Progenitor cell of endocrine pancreas (in vitro differentiated cells): Measurements from ENCODE around the gene KSR1. TPM values are rescaled to one million over a fixed set of nuclear protein-coding genes. Genes with fewer than 3 reads are reported as not detected.

ENCODE experiments used
- DNase-seq: peaks from one replicate; pipeline ENCODE4 v3.0.0; 2021; ENCODE audit warnings: low spot score; ENCODE audit not compliant: unreplicated experiment
- H3K27ac Mint-ChIP-seq: 2 replicates; pipeline ENCODE4 v1.8.0; 2021; ENCODE audit warnings: mild to moderate bottlenecking, moderate library complexity, mixed read lengths
- H3K27me3 Mint-ChIP-seq: 2 replicates; pipeline ENCODE4 v1.8.0; 2021; ENCODE audit warnings: mixed read lengths
- H3K36me3 Mint-ChIP-seq: 2 replicates; pipeline ENCODE4 v1.8.0; 2022; ENCODE audit warnings: mixed read lengths; ENCODE audit not compliant: insufficient read depth
- H3K4me1 Mint-ChIP-seq: 2 replicates; pipeline ENCODE4 v1.8.0; 2021; ENCODE audit warnings: low read depth, mixed read lengths
- H3K4me3 Mint-ChIP-seq: 2 replicates; pipeline ENCODE4 v1.8.0; 2021; ENCODE audit warnings: low read depth, mild to moderate bottlenecking, moderate library complexity, mixed read lengths
- H3K9me3 Mint-ChIP-seq: 2 replicates; pipeline ENCODE4 v1.8.0; 2021; ENCODE audit warnings: low read depth, mixed read lengths
- total RNA-seq: library from RNA; stranded (reverse); gene quantifications from 2 replicates; pipeline ENCODE4 v1.2.1, GENCODE V29; 2021
- TF ChIP-seq, protein P1 (sequence below): fragments of 200-600 bp; sonication (generic); IDR thresholded peaks from one replicate; pipeline ENCODE4 v1.5.0; 2021; ENCODE audit warnings: antibody characterized with exemption, mild to moderate bottlenecking; ENCODE audit not compliant: unreplicated experiment

KSR1 gene
- total RNA-seq, 1 donor from 2014 or later = 70.1 TPM

DNA sequence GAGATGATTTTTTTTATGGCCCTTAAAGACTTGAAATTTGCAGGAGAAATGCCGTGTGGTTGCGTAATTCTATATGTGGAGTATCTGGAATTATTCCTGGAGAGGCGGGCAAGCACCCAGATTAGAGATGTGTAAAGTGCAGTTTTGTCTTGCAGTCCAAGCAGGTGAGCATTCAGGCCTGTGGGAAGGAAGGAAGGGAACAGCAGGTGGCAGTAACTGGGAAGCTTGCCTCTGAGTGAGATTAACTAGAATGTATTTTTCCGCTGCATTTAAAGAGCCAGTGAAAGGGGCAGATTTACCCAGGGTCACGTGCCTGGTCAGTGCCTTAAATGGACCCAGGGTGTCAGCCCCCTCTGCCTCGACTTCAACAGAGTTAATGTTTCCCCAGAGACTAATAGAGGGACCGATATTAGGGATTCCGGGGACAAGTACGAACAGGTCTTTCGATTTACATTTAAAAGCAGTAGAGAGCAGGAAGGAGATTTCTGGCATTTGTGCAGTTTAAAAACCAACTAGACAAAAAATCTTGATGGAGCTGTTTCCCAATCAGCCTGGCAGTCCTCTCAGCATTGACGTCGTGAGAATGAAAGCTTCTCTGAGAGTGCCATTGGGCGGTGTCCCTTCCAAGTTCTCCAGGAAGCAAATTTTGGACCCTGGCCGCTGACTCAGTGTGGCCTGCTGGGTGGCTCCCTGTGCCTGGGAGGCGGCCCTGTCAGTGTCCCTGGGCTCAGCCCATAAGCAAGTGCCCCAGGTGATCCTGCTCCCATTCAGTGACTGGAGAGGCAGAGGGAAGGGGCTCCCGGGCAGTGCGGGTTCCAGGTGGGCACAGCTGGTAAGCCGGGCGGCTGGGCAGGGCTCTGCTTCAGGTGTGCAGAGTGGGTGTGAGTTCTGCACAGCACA is 38.2 kb downstream of the KSR1 start:
- DNase-seq = peak; percentile 34
- H3K27ac Mint-ChIP-seq = peak overlapping the region; percentile 99
- peak overlapping the region; percentile 65 for H3K4me3 Mint-ChIP-seq

DNA sequence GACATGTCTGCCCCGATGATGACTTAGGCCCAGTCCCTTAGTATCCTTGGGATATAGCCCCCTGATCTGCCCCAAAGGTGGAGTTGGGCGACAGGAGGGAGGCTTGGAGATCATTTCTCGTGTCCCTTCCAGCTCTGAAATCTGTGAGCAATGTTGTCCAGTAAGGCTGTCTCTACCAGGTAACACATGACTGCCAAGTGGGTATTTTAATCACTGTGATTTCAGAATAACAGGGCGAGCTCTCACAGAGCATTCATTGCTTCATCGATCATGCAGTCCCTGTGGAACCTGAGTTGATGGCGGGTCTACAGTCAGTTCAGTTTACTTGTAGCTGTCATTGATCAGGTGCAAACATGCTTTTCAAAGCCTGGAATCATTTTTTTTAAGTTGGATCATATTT is 39.2 kb downstream of the KSR1 start:
- peaks cover 69% of the 10 kb centered on the region for H3K4me1 Mint-ChIP-seq
- TF ChIP-seq, protein P1, sequence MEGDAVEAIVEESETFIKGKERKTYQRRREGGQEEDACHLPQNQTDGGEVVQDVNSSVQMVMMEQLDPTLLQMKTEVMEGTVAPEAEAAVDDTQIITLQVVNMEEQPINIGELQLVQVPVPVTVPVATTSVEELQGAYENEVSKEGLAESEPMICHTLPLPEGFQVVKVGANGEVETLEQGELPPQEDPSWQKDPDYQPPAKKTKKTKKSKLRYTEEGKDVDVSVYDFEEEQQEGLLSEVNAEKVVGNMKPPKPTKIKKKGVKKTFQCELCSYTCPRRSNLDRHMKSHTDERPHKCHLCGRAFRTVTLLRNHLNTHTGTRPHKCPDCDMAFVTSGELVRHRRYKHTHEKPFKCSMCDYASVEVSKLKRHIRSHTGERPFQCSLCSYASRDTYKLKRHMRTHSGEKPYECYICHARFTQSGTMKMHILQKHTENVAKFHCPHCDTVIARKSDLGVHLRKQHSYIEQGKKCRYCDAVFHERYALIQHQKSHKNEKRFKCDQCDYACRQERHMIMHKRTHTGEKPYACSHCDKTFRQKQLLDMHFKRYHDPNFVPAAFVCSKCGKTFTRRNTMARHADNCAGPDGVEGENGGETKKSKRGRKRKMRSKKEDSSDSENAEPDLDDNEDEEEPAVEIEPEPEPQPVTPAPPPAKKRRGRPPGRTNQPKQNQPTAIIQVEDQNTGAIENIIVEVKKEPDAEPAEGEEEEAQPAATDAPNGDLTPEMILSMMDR = no peak
- H3K9me3 Mint-ChIP-seq = peaks cover 2% of the 10 kb centered on the region

More for the DNA sequence above, 38.2 kb downstream of the KSR1 start:
- no peaks in the 10 kb centered on the region for H3K9me3 Mint-ChIP-seq
- H3K4me1 Mint-ChIP-seq = peaks cover 71% of the 10 kb centered on the region
- H3K36me3 Mint-ChIP-seq = peaks cover 2% of the 10 kb centered on the region
- H3K27me3 Mint-ChIP-seq = no peaks in the 10 kb centered on the region
- TF ChIP-seq, protein P1 = peak; percentile 53

DNA sequence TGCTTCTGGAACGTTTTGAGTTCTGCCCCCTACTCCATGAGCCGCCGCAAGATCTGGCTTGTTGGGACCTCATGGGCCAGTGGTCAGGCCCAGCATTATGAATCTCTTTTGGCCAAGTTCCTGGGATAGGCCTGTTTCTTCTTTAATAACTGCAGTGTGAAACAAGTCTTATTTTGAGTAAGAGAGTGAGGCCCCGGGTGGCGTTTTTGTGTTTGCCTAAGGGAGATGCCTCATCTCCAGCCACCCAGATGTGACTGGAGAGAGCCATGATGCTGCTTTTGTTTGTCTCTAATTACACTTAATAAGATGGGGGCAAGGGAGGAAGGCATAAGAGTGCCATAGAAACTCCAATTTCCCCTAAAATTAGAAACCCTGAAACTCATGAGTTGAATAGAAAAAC is 39.8 kb downstream of the KSR1 start:
- DNase-seq = no peak
- Mint-ChIP-seq H3K4me3 (no peak overlapping the region), H3K27me3 (no peaks in the 10 kb centered on the region), H3K9me3 (peaks cover 3% of the 10 kb centered on the region), H3K36me3 (peaks cover 9% of the 10 kb centered on the region), H3K4me1 (peaks cover 69% of the 10 kb centered on the region), H3K27ac (peak overlapping the region; percentile 99)
- TF ChIP-seq, protein P1 = no peak

More for the DNA sequence above, 39.2 kb downstream of the KSR1 start:
- H3K4me3 Mint-ChIP-seq = peak overlapping the region; percentile 44
- H3K27me3 Mint-ChIP-seq = no peaks in the 10 kb centered on the region
- H3K36me3 Mint-ChIP-seq = peaks cover 8% of the 10 kb centered on the region
- DNase-seq = no peak
- H3K27ac Mint-ChIP-seq = peak overlapping the region; percentile 99

DNA sequence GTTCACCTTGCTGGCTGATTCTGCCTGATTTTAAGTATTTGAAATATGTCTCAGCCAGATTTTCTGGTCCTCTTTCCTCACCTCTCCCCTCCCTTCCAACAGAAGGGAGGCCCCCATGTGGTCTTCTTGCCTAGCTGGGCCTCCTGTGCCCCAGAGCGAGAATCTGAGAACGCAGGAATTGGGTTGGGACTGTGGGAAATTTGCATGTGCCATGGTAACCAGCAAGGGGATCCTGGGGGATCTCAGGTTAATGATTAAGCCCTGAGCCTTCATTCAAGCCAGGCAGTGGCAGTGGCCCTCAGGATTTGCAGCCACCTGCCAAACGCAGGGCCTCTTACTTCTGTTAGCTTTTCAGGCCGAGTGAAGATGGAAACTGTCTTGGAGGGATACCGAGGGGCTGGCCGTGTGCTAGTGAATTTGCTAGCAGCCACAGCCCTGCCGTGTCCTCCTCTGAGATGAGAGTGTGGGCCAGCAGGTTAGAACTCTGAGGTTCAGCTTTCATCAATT is 40.2 kb downstream of the KSR1 start:
- H3K27me3 Mint-ChIP-seq = no peaks in the 10 kb centered on the region
- H3K27ac Mint-ChIP-seq = peak overlapping the region; percentile 99
- TF ChIP-seq, protein P1 = no peak
- H3K9me3 Mint-ChIP-seq = peaks cover 3% of the 10 kb centered on the region
- H3K4me1 Mint-ChIP-seq = peaks cover 66% of the 10 kb centered on the region
- peak overlapping the region; percentile 56 for H3K4me3 Mint-ChIP-seq
- DNase-seq = peak; percentile 56
- H3K36me3 Mint-ChIP-seq = peaks cover 9% of the 10 kb centered on the region

DNA sequence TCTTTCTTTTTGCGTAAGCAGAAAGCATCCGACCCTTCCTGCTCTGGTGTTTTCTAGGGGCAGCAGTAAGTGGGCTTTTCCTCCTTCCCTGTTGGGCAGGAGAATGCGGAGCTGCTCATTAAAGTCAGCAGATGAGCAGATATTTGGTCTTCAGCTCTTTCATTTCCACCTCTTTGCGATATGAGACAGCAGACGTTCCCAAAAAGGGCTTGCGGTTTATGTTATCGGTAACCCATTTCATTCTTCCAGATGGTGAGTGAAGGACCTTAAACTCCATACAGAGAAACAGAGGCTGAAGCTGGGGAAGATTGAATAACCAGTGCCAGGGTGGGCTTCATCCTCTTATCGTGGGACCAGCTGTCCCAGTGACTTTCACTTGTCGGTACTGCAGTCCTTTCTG is 40.7 kb downstream of the KSR1 start:
- Mint-ChIP-seq H3K4me3 (peak overlapping the region; percentile 42), H3K27me3 (no peaks in the 10 kb centered on the region), H3K27ac (peak overlapping the region; percentile 99), H3K9me3 (peaks cover 3% of the 10 kb centered on the region), H3K4me1 (peaks cover 61% of the 10 kb centered on the region), H3K36me3 (peaks cover 13% of the 10 kb centered on the region)
- TF ChIP-seq, protein P1 = no peak
- DNase-seq = no peak
